Smooth muscle cell of bladder (primary cell): ENCODE measurements around the gene MTM1. TPM values are rescaled to one million over a fixed set of nuclear protein-coding genes. Genes with fewer than 3 reads are reported as not detected.

Experiments used
- total RNA-seq: library from RNA; depleted of rRNA; stranded (reverse); fragments of >200 nt; gene quantifications from 2 replicates; pipeline ENCODE4 v1.2.3, GENCODE V29; 2014

Gene MTM1
- total RNA-seq, result 7.5 and 7.9 TPM in 2 replicates

GRCh38 chrX:150568320-150569154, at the start of gene MTM1:
Gene MTM1 (plus strand): TSS chrX:150568621. CDS start chrX:150592615, 23,994 bp downstream.

DNA sequence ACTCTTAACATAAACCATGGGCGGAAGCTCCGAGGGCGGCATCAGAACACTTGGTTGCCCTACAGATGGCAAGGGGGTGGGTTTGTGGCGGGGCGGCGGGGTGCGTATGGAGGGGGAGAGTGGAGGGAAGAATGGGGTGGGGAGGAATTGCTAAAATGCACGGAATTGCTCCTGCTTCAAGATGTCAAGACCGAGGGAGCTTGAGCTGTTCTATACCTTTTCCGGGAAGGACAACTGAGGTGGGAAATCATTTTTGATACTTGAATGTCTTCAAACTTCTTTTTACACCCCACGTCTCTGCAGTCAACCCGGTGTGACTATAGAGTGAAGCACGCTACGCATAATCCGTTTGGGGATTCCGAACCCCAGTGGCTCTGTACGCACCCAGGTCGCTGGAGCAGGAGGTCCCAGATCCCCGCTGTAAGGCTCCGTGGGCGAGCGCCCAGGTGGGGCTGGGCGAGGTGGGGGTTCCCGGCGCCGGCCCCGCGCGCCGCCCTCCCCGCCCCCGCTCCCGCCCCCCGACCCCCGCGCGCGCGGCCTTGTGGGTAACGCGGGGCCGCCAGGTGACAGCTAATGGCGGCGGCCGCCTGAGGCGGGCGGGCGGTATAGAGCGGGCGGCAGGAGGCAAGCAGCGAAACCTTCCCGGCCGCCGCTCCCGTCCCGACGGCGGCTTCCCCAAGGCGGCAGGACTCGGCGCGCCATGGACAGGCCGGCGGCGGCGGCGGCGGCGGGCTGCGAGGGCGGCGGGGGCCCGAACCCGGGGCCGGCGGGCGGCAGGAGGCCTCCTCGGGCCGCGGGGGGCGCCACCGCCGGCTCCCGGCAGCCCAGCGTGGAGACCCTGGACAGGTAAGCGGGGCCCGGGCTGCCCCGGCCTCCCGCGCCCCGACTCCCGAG, 124.7 kb downstream of the MTM1 start, which contains the start of gene MTMR1:
Gene MTMR1 (plus strand): TSS at position 566 of the 894 bp plus-strand sequence. CDS start 135 bp downstream, at position 701.

Other genes with a start within 250 kb of the MTM1 start
- gene MAMLD1, start 205.3 kb upstream of the MTM1 start, total RNA-seq, result 0.28 and 0.85 TPM in 2 replicates
- gene MTMR1, start 124.8 kb downstream of the MTM1 start, total RNA-seq, result 13.1 and 17.7 TPM in 2 replicates